ENCODE results near the gene GPR142.

Gene GPR142

GRCh38 chr17:74367206-74367605 is at the start of gene GPR142:
GPR142 (plus strand) TSS chr17:74367506; CDS start chr17:74369541, 2,035 bp downstream.
- DNase-seq = no peak

GRCh38 chr17:74318391-74318790 is 48.9 kb upstream of the GPR142 start:
- no peak for DNase-seq

- no peak for DNase-seq
Measured at GRCh38 chr17:74324521-74324920, 42.8 kb upstream of the GPR142 start.

DNA sequence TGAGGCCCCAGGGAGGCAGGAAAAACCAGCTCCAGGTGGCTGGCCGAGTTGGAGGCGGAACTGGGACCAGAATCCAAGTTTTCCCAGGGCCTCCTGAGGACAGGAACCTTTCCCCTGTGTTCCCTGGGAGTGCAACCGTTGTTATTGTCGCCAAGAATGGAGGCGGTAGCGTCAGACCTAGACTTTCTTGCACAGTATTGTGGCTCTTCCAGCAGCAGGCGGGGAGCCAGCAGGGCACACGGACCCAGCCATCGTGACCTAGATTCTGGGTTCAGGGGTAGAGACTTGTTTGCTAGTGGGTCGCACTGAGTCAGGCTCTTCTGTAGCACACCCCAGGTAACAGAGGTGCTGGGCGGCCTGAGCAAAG is 41.9 kb upstream of the GPR142 start:
- no peak for DNase-seq

GRCh38 chr17:74325743-74326379 is 41.4 kb upstream of the GPR142 start, which contains the start of gene KIF19:
KIF19 (plus strand) TSS chr17:74326226; CDS start chr17:74326350, 124 bp downstream.
- no peak for DNase-seq

DNA sequence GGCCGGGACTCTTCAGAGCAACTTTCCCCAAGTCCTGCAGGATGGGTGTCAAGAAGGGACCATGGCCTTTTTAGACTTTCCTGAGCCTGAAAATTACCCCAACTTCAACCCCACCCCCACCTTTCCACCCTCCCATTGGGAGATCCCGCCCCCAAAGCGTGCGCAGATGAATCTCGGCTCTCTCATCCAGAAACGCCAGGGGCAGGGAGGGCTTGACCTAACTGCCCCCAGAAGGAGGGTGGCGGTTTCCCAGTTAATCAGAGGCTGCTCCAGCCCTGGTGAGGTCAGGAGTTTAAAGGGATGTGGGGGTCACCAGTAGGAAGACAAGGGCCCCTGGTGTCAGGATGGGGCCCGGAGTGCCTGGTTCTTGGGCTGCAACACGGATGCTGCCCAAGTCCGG is 40.8 kb upstream of the GPR142 start:
- no peak for DNase-seq

GRCh38 chr17:74328487-74328886 is 38.8 kb upstream of the GPR142 start:
- DNase-seq = no peak

- DNase-seq = no peak
Measured at GRCh38 chr17:74329378-74329777, 37.9 kb upstream of the GPR142 start.

GRCh38 chr17:74330446-74330845 is 36.9 kb upstream of the GPR142 start:
- DNase-seq = no peak

- DNase-seq = no peak
Measured at GRCh38 chr17:74332017-74332650, 35.2 kb upstream of the GPR142 start.

GRCh38 chr17:74332763-74333283 is 34.5 kb upstream of the GPR142 start:
- DNase-seq = no peak

GRCh38 chr17:74334393-74335039 is 32.8 kb upstream of the GPR142 start:
- DNase-seq = no peak

- DNase-seq = no peak
Measured at GRCh38 chr17:74335529-74336062, 31.7 kb upstream of the GPR142 start.

- no peak for DNase-seq
Measured at GRCh38 chr17:74336307-74336706, 31.0 kb upstream of the GPR142 start.

DNA sequence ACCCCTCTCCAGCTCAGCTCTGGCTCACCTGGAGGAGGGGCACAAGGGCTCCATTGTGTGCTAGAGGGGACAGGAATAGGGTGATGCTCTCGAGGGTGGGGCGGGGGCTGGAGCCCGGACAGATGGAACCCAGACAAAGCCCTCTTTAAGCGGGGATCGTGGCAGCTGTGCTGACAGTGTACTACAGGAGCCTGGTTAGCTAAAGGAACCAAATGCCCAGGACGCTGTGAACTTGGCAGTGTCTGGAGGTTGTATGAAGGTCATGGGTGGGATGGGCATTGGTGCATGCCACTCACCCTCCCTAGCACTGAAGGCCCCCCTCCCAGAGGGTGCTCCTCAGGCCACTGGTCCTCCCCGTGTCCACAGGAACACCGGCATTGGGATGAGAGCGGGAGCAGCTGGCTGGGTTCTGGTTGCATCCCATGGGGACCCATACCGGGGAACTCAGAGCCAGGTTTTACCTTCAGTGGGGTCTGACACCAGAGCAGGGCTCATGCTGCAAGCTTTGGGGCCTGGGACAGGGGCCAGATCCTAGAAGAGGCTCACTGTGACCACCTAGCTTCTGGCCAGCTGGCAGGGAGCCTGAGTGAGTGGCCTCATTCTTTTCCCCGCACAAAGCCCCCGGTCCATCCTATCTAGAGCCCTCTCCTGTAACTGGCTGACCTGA is 29.3 kb upstream of the GPR142 start:
- no peak for DNase-seq

DNA sequence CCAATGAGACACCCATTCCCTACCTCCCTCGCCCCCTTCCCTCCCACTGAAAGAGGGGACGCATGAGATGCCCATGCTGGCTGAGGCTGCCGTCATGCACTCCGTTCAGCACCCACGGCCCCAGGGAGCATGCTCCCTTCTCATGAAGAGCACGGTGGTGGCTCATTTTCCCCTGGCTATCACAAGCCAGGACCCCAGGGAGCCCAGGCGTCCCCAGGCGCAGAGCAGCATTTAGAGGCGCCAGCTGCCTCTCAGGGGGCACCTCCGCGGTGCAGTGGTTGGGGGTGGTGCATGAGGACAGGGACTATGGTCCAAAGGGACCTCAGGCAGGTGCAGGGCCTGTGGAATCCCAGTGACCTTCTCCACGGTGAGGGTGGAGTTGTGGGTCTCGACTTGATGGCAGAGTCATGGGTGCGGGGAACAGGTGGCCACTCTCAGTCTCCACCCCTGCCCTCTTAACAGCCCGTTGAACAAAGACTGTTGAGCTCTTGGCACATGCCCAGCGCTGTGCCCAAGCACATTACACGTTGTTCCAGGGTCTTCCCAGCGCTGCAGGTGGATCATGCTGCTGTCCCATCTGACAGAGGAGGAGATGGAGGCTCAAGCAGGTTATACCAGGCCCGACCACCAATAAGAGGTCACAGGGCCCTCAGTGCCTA is 27.6 kb upstream of the GPR142 start:
- no peak for DNase-seq

GRCh38 chr17:74340470-74341023 is 26.8 kb upstream of the GPR142 start:
- DNase-seq = no peak

- DNase-seq = no peak
Measured at GRCh38 chr17:74342224-74342623, 25.1 kb upstream of the GPR142 start.

GRCh38 chr17:74343121-74343520 is 24.2 kb upstream of the GPR142 start:
- no peak for DNase-seq

DNA sequence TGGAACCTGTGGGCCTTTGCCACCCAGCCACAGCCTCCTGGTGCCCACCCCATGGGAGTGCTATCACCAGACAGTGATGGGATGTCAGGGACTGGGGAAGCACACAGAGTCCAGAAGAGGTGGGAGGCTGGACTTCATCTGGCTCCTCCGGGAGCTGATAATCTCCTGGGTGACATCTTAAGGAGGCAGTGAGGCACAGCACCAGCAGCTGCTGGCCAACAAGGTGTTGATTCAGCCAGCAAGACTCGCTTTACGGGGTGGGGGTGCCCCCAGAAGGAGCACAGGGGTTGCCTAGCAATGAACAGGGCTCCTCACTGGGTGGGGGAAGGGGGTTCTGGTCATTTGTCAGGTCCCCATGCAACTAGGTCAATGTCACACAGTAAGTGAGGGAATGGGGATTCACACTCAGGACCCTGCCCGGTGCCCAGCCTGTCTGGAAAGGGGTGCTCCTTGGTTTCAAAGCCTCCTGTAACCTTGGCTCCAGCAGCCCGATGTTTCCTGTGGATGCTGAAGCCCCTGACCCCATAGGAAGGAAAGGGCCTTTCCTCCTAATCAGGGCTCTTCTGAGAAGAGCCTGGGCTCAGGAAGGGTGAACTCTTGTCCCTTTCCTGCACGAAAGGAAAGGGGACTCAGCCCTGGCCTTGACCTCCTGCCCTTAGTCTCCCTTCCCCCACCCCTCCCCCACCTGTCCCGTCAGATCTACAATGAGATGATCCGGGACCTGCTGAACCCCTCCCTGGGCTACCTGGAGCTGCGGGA is 23.6 kb upstream of the GPR142 start:
- DNase-seq = no peak

DNA sequence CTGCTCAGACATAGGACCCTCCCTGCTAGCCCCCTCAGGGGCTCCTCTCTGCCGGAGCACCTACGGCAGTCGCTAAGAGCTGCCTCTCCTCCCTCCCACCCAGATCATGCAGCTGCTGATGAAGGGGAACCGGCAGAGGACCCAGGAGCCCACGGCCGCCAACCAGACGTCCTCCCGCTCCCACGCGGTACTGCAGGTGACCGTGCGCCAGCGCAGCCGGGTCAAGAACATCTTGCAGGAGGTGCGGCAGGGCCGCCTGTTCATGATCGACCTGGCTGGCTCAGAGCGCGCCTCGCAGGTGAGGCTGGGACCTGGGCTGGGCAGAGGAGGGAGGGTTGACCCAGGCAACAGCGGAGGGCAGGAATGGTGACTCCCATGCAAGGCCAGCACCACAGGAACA is 22.6 kb upstream of the GPR142 start:
- DNase-seq = no peak

Data from NCI-H226 (cell line).